B cell (primary cell): ENCODE data around the gene CTIF. TPM values are rescaled to one million over a fixed set of nuclear protein-coding genes. Genes with fewer than 3 reads are reported as not detected.

Experiments
- ATAC-seq: fragments of 200-7000 bp; cut with Tn5 transposase; one replicate; pipeline ENCODE4 v1.10.0; 2021; ENCODE audit warnings: low read depth, mild to moderate bottlenecking, moderate number of reproducible peaks, moderate library complexity
- CTCF ChIA-PET: fragments of 350-600 bp; sonication (Branson Sonifier 250); formaldehyde crosslinking; loops from one replicate; lab custom pipeline; 2021; ENCODE audit warnings: antibody characterized with exemption, inconsistent platforms; lab: Charles Lee
- POLR2A ChIA-PET: fragments of 350-600 bp; sonication (Branson Sonifier 250); formaldehyde crosslinking; loops from one replicate; lab custom pipeline; 2021; ENCODE audit warnings: antibody characterized with exemption; lab: Charles Lee
- DNase-seq: peaks from one replicate; pipeline ENCODE4 v3.0.0; 2013
- H2AFZ ChIP-seq: 2 replicates; pipeline ENCODE4 v1.6.1; 2012; ENCODE audit warnings: mild to moderate bottlenecking, low read depth, low read length; ENCODE audit not compliant: insufficient read depth, poor library complexity, severe bottlenecking
- H3K27ac ChIP-seq, 2 donors: 1 replicate in 1 of 2; 2 replicates in 1 of 2; pipeline ENCODE4 v1.5.1; 2012 to 2013; ENCODE audit warnings: low read length in 2 of 2, mild to moderate bottlenecking in 2 of 2, moderate library complexity in 1 of 2
- H3K27me3 ChIP-seq, 4 experiments: fragments of 200-600 bp in 1 of 4; sonication (generic) in 1 of 4; replicated peaks in 1 of 4; 1 replicate in 2 of 4; 2 replicates in 2 of 4; pipeline versions ENCODE4 v1.6.1 to v1.7.0; 2013 to 2016; ENCODE audit warnings: low read length in 3 of 4, mild to moderate bottlenecking in 2 of 4, mixed read lengths in 1 of 4, moderate library complexity in 1 of 4; ENCODE audit not compliant: insufficient read depth in 4 of 4, control insufficient read depth in 3 of 4; ENCODE audit errors: control extremely low read depth in 1 of 4
- H3K36me3 ChIP-seq, 2 experiments: replicated peaks in 1 of 2; 1 replicate in 1 of 2; 2 replicates in 1 of 2; pipeline versions ENCODE4 v1.6.1 to v1.7.1; 2013; ENCODE audit warnings: low read length in 1 of 2; ENCODE audit not compliant: insufficient read depth in 2 of 2, control insufficient read depth in 1 of 2; ENCODE audit errors: control extremely low read depth in 1 of 2, extremely low read depth in 1 of 2
- H3K4me1 ChIP-seq, 2 donors: fragments of 200-600 bp in 1 of 2; sonication (generic) in 1 of 2; 1 replicate in 1 of 2; 2 replicates in 1 of 2; pipeline versions ENCODE4 v1.5.1 to v1.6.1; 2013 to 2017; ENCODE audit warnings: low read length in 2 of 2; ENCODE audit not compliant: control insufficient read depth in 2 of 2, insufficient read depth in 2 of 2
- H3K4me2 ChIP-seq: replicated peaks from 2 replicates; pipeline ENCODE3; 2012; ENCODE audit warnings: mild to moderate bottlenecking, low read depth, low read length; ENCODE audit not compliant: poor library complexity, severe bottlenecking
- H3K4me3 ChIP-seq, 5 experiments: fragments of 200-600 bp in 1 of 5; sonication (generic) in 1 of 5; 1 replicate in 3 of 5; 2 replicates in 2 of 5; pipeline versions ENCODE4 v1.5.1 to v1.7.0; 2011 to 2016; ENCODE audit warnings: low read length in 4 of 5, mild to moderate bottlenecking in 4 of 5, low read depth in 2 of 5, control low read depth in 1 of 5, moderate library complexity in 1 of 5; ENCODE audit not compliant: insufficient read depth in 1 of 5; ENCODE audit errors: control extremely low read depth in 1 of 5, extremely low read depth in 1 of 5
- H3K79me2 ChIP-seq: fragments of 200-600 bp; sonication (generic); one replicate; pipeline ENCODE4 v1.6.0; 2016; ENCODE audit warnings: low read length; ENCODE audit not compliant: control insufficient read depth, insufficient read depth
- H3K9ac ChIP-seq: fragments of 200-600 bp; sonication (generic); 2 replicates; pipeline ENCODE4 v1.6.1; 2017; ENCODE audit warnings: mild to moderate bottlenecking, low read length, moderate library complexity
- H3K9me3 ChIP-seq, 3 donors: one replicate each; pipeline versions ENCODE4 v1.6.1 to v1.7.1; 2013; ENCODE audit warnings: low read length in 2 of 3; ENCODE audit not compliant: control insufficient read depth in 2 of 3, insufficient read depth in 1 of 3; ENCODE audit errors: control extremely low read depth in 1 of 3
- H4K20me1 ChIP-seq: 2 replicates; pipeline ENCODE4 v1.6.0; 2012; ENCODE audit warnings: mild to moderate bottlenecking, low read length; ENCODE audit not compliant: insufficient read depth, control insufficient read depth, poor library complexity, severe bottlenecking
- H3K27ac Mint-ChIP-seq: one replicate; pipeline ENCODE4 v1.8.0; 2021; ENCODE audit warnings: mixed read lengths
- H3K27me3 Mint-ChIP-seq: one replicate; pipeline ENCODE4 v1.8.0; 2021; ENCODE audit warnings: mixed read lengths
- H3K4me1 Mint-ChIP-seq: one replicate; pipeline ENCODE4 v1.8.0; 2021; ENCODE audit warnings: mixed read lengths
- H3K4me3 Mint-ChIP-seq: one replicate; pipeline ENCODE4 v1.8.0; 2021; ENCODE audit warnings: mixed read lengths
- H3K9me3 Mint-ChIP-seq: one replicate; pipeline ENCODE4 v1.8.0; 2022; ENCODE audit warnings: mixed read lengths; ENCODE audit not compliant: insufficient read depth
- EZH2 ChIP-seq: IDR thresholded peaks from 2 replicates; pipeline ENCODE4 v1.6.1; 2012; ENCODE audit warnings: borderline replicate concordance, low read depth, mild to moderate bottlenecking, moderate library complexity, low read length; ENCODE audit not compliant: insufficient read depth, poor library complexity, severe bottlenecking
- WGBS: methylation state at CpG from one replicate; pipeline ENCODE4 v1.1.5; 2013; ENCODE audit warnings: missing lambda C conversion rate; ENCODE audit not compliant: insufficient coverage; 5-methylcytosine and 5-hydroxymethylcytosine counted together
- intact Hi-C: fragments of 100-400 bp; cut with micrococcal nuclease; formaldehyde crosslinking; loops from one replicate; pipeline ENCODE4 v1.10.0; 2022
- polyA plus RNA-seq: library from polyadenylated mRNA; depleted of rRNA; stranded (reverse); fragments of >200 nt; gene quantifications from 2 replicates; pipeline ENCODE4 v1.2.3, GENCODE V29; 2012
- total RNA-seq, 2 donors: library from RNA; stranded (reverse); fragments of 120-200 nt in 1 of 2; gene quantifications; 1 replicate in 1 of 2; 2 replicates in 1 of 2; pipeline versions ENCODE4 v1.2.3 to v1.2.4, GENCODE V29; 2013 to 2022
- TF ChIP-seq, protein P1 (sequence below): fragments of 200-600 bp; IDR thresholded peaks from one replicate; pipeline ENCODE4 v1.8.0; 2022; ENCODE audit warnings: antibody characterized with exemption, mild to moderate bottlenecking

CTIF gene
- total and polyA plus RNA-seq, 2 donors (not counting 1 experiment from before 2014, with no cell fraction given), result 3.6 to 16.2 TPM

DNA sequence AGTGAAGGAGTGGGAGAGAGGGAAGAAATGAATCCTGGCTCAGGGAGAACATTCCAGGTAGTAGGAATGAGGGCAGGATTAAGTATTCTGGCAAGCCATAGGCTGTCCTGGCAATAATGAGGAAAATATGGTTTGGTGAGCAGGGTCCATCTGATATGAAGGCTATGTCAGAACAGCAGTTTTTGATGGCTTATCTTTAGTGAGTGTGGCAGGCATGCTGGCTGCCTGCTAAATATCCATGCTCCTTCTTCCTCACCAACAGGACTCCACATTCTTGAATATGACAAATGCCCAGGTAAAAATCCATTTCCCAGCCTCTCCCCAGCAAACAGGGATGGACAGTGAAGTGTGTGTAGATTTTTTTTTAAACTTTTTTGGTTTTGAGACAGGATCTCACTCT is 13.2 kb upstream of the CTIF start:
- Mint-ChIP-seq H3K4me3 (no peak overlapping the region), H3K27ac (no peak overlapping the region), H3K4me1 (no peaks in the 10 kb centered on the region), H3K27me3 (peaks cover 45% of the 10 kb centered on the region), H3K9me3 (no peaks in the 10 kb centered on the region)
- H3K36me3 ChIP-seq, result no peaks in the 10 kb centered on the region
- POLR2A ChIA-PET, result no interaction called here
- peaks cover 0 to 11% (median 5%) of the 10 kb centered on the region in 4 experiments for H3K27me3 ChIP-seq
- H4K20me1 ChIP-seq, result no peaks in the 10 kb centered on the region
- no peak overlapping the region for H3K9ac ChIP-seq
- peaks cover 0 to 4% (median 0%) of the 10 kb centered on the region in 3 donors for H3K9me3 ChIP-seq
- ATAC-seq, result no peak
- H2AFZ ChIP-seq, result no peak overlapping the region
- H3K4me2 ChIP-seq, result no peak overlapping the region
- no peaks in the 10 kb centered on the region for H3K79me2 ChIP-seq
- no peaks in the 10 kb centered on the region for H3K4me1 ChIP-seq
- no peak overlapping the region for H3K27ac ChIP-seq
- H3K4me3 ChIP-seq, result no peak overlapping the region
- intact Hi-C loops, result no loop called here
- CTCF ChIA-PET, result no interaction called here
- TF ChIP-seq, protein P1, sequence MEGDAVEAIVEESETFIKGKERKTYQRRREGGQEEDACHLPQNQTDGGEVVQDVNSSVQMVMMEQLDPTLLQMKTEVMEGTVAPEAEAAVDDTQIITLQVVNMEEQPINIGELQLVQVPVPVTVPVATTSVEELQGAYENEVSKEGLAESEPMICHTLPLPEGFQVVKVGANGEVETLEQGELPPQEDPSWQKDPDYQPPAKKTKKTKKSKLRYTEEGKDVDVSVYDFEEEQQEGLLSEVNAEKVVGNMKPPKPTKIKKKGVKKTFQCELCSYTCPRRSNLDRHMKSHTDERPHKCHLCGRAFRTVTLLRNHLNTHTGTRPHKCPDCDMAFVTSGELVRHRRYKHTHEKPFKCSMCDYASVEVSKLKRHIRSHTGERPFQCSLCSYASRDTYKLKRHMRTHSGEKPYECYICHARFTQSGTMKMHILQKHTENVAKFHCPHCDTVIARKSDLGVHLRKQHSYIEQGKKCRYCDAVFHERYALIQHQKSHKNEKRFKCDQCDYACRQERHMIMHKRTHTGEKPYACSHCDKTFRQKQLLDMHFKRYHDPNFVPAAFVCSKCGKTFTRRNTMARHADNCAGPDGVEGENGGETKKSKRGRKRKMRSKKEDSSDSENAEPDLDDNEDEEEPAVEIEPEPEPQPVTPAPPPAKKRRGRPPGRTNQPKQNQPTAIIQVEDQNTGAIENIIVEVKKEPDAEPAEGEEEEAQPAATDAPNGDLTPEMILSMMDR, result no peak
- TF ChIP-seq EZH2, result no peak
- no peak for DNase-seq

GRCh38 chr18:48527461-48527860 is 11.4 kb upstream of the CTIF start:
- H2AFZ ChIP-seq, result no peak overlapping the region
- no peaks in the 10 kb centered on the region for H3K9me3 Mint-ChIP-seq
- peaks cover 0 to 8% (median 4%) of the 10 kb centered on the region in 4 experiments for H3K27me3 ChIP-seq
- no peak overlapping the region for H3K4me2 ChIP-seq
- no peak overlapping the region for H3K4me3 Mint-ChIP-seq
- ATAC-seq (no peak), DNase-seq (no peak)
- H3K27me3 Mint-ChIP-seq, result peaks cover 43% of the 10 kb centered on the region
- no peaks in the 10 kb centered on the region for H3K79me2 ChIP-seq
- no peaks in the 10 kb centered on the region for H4K20me1 ChIP-seq
- no peak overlapping the region for H3K9ac ChIP-seq
- no peak overlapping the region for H3K27ac ChIP-seq
- no peaks in the 10 kb centered on the region for H3K4me1 Mint-ChIP-seq
- H3K27ac Mint-ChIP-seq, result no peak overlapping the region
- no peak for TF ChIP-seq EZH2
- TF ChIP-seq, protein P1, result no peak
- ChIA-PET POLR2A (no interaction called here), CTCF (no interaction called here)
- H3K4me1 ChIP-seq, result no peaks in the 10 kb centered on the region
- no peak overlapping the region for H3K4me3 ChIP-seq
- peaks cover 0 to 4% (median 0%) of the 10 kb centered on the region in 3 donors for H3K9me3 ChIP-seq
- 89% methylated on average over 1 of the region's 4 CpGs for WGBS
- H3K36me3 ChIP-seq, result no peaks in the 10 kb centered on the region
- intact Hi-C loops, result no loop called here
